GM12892 (cell line): ENCODE results near the gene CETN2.
A peak's percentile ranks its signal among the peaks of the same experiment; 100 is the strongest.
"Not testable (repeated sequence)": the region's sequence is repeated elsewhere in the genome, so short reads cannot be mapped to it uniquely, and the experiment has no call there.

Experiments
- DNase-seq: peaks from one replicate; pipeline ENCODE4 v3.0.0; 2011; ENCODE audit not compliant: insufficient read length
- FAIRE-seq: peaks from 2 replicates; lab custom pipeline; 2011; peaks lifted over from hg19 to GRCh38; lab: Jason Lieb, UNC
- POLR2A ChIP-seq: IDR thresholded peaks from 2 replicates; pipeline ENCODE4 v1.6.1; 2011; ENCODE audit warnings: low read depth, low read length, control low read depth
- POLR2AphosphoS5 ChIP-seq: IDR thresholded peaks from 2 replicates; pipeline ENCODE4 v1.6.1; 2011; ENCODE audit warnings: low read depth, low read length, control low read depth
- TAF1 ChIP-seq: IDR thresholded peaks from 2 replicates; pipeline ENCODE4 v1.6.1; 2011; ENCODE audit warnings: low read depth, mild to moderate bottlenecking, control low read depth, low read length, borderline replicate concordance

CETN2 gene

GRCh38 chrX:152810403-152810802 is 20.2 kb downstream of the CETN2 start:
- TF ChIP-seq POLR2A, result no peak
- TF ChIP-seq POLR2AphosphoS5, result no peak
- TF ChIP-seq TAF1, result no peak
- DNase-seq (no peak), FAIRE-seq (no peak)

- DNase-seq (no peak), FAIRE-seq (no peak)
- TF ChIP-seq POLR2AphosphoS5, result no peak
- TF ChIP-seq TAF1, result no peak
- no peak for TF ChIP-seq POLR2A
Observed at GRCh38 chrX:152806035-152806434, 24.5 kb downstream of the CETN2 start.

- FAIRE-seq (no peak), DNase-seq (no peak)
- TF ChIP-seq POLR2AphosphoS5 (no peak), TAF1 (no peak), POLR2A (no peak)
Observed at GRCh38 chrX:152798945-152799344, 31.6 kb downstream of the CETN2 start.

GRCh38 chrX:152787062-152787461 is 43.5 kb downstream of the CETN2 start:
- not testable (repeated sequence) for DNase-seq
- peak; percentile 89 for FAIRE-seq
